GM12875 (cell line): ENCODE data around the gene PTPN2.
"Not testable (repeated sequence)": the region's sequence is repeated elsewhere in the genome, so short reads cannot be mapped to it uniquely, and the experiment has no call there.

Source experiments
- H3K4me3 ChIP-seq: one replicate; pipeline ENCODE4 v1.5.1; 2011; ENCODE audit warnings: low read depth, low read length, control low read depth
- CTCF ChIP-seq: IDR thresholded peaks from 2 replicates; pipeline ENCODE4 v1.5.1; 2011; ENCODE audit warnings: low read depth, mild to moderate bottlenecking, control low read depth, inconsistent platforms, low read length, moderate library complexity, borderline replicate concordance; ENCODE audit not compliant: insufficient read depth

Gene PTPN2

GRCh38 chr18:12906773-12907172 is 22.7 kb upstream of the PTPN2 start:
- no peak overlapping the region for H3K4me3 ChIP-seq
- TF ChIP-seq CTCF, result no peak

GRCh38 chr18:12906119-12906518 is 22.1 kb upstream of the PTPN2 start:
- no peak for TF ChIP-seq CTCF
- no peak overlapping the region for H3K4me3 ChIP-seq

- no peak overlapping the region for H3K4me3 ChIP-seq
- no peak for TF ChIP-seq CTCF
Observed at GRCh38 chr18:12904012-12904516, 20.0 kb upstream of the PTPN2 start.

GRCh38 chr18:12901208-12901607 is 17.2 kb upstream of the PTPN2 start:
- not testable (repeated sequence) for H3K4me3 ChIP-seq

GRCh38 chr18:12896784-12897333 is 12.8 kb upstream of the PTPN2 start:
- not testable (repeated sequence) for H3K4me3 ChIP-seq

GRCh38 chr18:12895626-12896025 is 11.6 kb upstream of the PTPN2 start:
- TF ChIP-seq CTCF, result no peak
- no peak overlapping the region for H3K4me3 ChIP-seq

GRCh38 chr18:12895014-12895413 is 11.0 kb upstream of the PTPN2 start:
- no peak for TF ChIP-seq CTCF
- H3K4me3 ChIP-seq, result no peak overlapping the region

- no peak for TF ChIP-seq CTCF
Observed at GRCh38 chr18:12891561-12891960, 7.5 kb upstream of the PTPN2 start.

More at GRCh38 chr18:12891561-12891960, 7.5 kb upstream of the PTPN2 start:
- H3K4me3 ChIP-seq, result no peak overlapping the region
